Frontal cortex (tissue), 4 donors: ENCODE data around the gene SAMD8. TPM values are rescaled to one million over a fixed set of nuclear protein-coding genes. Genes with fewer than 3 reads are reported as not detected.
"Not testable (repeated sequence)": the region's sequence is repeated elsewhere in the genome, so short reads cannot be mapped to it uniquely, and the experiment has no call there.

Experiments used
- DNase-seq, 2 donors: peaks; one replicate each; pipeline ENCODE4 v3.0.0; 2012; ENCODE audit warnings: low spot score in 2 of 2
- FAIRE-seq: peaks from 2 replicates; lab custom pipeline; 2012; peaks lifted over from hg19 to GRCh38; lab: Jason Lieb, UNC
- total RNA-seq: library from RNA; depleted of rRNA; stranded (reverse); fragments of >200 nt; gene quantifications from one replicate; pipeline ENCODE4 v1.2.3, GENCODE V29; 2014
- donor health status: control.
- donor health status: control.
- donor health status: control.

The SAMD8 gene
- total RNA-seq, 1 donor from 2014 or later, result 73.4 TPM

GRCh38 chr10:75186310-75186709 lies 74.9 kb downstream of the SAMD8 start:
- FAIRE-seq, result no peak
- DNase-seq, result no peak

DNA sequence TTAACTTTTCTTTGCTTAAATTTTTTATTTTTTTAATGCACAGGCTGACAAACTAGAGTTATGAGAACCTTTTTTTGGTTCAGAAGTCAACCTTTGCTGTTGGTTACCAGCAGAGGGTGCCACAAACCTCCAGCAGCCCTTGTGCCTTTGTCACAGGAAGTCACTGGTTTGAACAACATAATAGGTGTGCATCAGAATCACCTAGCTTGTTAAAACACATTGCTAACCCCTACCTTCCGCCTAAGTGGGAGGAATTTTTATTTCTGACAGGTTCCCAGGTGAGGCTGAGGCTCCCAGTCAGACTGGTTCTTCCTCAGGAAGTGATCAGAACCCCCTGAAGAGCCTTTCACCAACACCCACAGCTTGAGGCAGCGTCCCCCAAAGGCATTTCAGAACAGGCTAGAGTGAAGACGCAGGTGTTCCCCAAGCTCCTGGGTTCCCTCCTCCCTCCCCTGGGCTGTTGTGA lies 76.5 kb downstream of the SAMD8 start:
- no peak for FAIRE-seq

DNA sequence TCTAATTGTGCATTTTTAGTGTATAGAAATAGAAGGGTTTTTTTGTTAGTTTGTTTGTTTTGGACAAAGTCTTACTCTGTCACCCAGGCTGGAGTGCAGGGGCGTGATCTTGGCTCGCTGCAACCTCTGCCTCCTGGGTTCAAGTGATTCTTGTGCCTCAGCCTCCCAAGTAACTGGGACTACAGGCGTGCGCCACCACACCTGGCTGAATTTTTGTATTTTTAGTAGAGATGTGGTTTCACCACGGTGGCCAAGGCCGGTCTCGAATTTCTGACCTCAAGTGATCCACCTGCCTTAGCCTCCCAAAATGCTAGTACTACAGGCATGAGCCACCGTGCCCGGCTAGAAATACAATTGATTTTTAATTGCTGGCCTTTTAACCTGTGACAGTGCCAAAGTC lies 77.1 kb downstream of the SAMD8 start:
- FAIRE-seq, DNase-seq: not testable (repeated sequence)

More for the DNA sequence above, 76.5 kb downstream of the SAMD8 start:
- DNase-seq, result peak; percentile 21 to 48

DNA sequence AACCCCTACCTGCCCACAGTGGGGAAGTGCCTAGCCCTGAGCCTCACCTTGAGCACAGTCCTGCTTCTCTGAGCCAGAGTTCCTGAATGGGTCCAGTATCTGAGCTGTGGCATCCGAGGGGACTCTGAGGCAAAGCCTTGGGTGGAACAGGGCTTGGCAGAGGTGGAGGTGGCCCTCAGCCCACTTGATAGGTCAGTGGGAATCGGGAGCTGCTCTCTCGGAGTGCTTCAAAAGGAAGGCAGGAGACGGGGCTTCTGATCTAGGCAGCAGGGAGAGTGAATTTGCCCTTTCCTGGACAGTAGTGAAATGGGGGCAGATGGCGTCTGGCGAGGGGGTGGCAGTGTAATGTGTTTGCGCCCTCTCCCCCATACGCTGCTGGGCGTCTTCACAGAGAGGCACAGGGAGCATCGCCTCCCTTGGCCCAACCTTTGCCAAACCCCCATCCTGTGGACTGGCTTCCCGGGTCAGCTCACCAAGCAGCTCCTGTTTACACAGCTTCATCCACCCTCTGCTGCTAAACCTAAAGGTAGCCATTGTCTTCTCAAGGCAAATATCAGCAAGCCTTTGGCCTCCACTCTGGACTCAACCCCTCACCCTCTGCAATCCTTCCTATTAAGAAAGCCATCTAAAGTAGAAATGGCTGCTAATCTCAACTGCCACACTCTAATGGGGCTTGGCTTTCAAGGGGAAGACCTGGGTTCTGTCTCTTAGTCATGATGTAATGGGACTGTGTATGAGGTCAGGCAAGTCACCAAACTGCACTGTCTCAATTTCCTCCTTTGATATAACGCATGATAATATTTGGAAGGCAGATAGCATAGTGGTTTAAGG lies 78.0 kb downstream of the SAMD8 start:
- FAIRE-seq (no peak), DNase-seq (no peak)

GRCh38 chr10:75191821-75192568 lies 80.5 kb downstream of the SAMD8 start:
- FAIRE-seq (no peak), DNase-seq (no peak)

DNA sequence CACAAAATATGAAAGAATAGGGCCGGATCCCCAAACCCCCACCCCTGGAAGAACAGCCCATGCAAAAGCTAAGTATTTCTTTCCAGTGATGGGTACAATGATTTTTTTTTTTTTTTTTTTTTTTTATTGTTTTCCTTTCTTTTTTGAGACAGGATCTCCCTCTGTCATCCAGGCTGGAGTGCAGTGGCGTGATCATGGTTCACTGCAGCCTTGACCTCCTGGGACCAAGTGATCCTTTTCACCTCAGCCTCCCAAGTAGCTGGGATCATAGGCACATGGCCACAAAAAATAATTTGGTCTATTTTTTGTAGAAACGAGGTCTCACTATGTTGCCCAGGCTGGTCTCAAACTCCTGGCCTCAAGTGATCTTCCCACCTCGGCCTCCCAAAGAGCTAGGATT lies 83.2 kb downstream of the SAMD8 start:
- not testable (repeated sequence) for FAIRE-seq, DNase-seq

DNA sequence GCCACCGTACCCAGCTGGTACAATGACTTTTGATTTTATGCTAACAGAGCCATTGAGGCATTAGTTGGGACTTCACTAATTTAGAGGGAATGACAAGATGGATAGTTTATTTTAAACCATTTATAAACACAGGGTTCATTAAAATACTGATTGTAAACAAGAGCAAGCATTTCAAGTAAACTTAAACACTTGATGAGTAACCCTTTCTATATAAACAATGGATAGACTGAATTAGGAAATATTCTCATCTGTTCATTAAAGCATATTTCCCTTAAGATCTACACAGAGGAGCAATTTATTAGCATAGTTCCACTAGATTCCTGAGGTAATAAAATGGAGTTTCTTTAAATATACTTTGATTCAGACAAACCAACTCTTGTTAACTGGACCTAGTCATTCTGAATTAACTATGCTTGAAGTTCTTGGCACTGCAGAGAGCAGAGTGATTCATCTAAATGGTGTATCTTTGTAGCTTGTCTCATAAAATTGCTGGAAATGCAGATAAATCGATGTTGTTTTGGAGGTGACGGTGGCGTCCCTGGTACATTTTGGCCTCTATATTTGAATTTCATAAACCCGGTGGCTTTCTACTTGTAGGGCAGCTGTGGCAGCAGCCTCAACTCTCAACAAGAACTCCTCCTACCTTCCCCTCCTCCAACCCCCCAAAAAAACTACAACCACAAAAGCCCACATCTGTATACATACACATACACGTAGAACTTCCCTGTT lies 83.7 kb downstream of the SAMD8 start:
- DNase-seq (no peak), FAIRE-seq (no peak)

DNA sequence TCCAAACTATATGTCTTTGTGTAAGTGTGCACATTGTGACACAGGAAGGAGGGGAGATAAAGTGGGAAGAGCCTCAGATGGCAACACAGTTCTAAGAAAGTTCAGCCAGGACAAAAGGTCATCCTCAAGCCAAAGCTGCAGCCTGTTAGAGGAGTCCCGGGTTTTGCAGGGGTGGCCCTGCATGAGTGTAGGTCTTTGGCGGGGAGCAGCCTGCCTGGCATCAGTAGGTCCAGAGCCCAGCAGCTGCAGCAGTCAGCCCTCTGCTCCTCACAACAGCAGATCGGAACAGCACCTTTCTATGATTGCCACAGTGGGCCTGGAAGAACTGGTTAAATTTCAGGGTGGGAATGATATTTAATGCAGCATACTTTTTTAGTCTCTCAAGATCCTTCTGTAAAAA lies 85.6 kb downstream of the SAMD8 start:
- DNase-seq, result no peak
- no peak for FAIRE-seq

DNA sequence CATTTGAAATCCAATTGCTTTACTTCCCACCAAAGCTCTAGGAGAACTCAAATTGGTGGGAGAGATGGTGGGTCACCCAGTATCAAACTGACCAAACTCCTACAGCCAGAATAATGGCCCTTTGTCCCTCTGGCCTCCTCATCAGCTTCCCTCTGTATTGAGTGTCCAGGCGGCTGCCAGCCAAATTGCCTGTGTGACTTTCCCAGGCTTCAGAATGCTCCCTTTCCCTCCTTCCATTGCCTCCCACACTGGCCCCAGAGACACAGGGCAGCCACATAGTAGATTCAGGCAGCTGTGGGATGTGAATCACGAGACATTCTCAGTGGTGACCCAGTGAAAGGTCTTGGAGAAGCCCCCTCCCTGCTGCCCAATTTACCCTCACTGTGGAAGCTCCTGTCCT lies 86.5 kb downstream of the SAMD8 start:
- no peak for DNase-seq
- no peak for FAIRE-seq

DNA sequence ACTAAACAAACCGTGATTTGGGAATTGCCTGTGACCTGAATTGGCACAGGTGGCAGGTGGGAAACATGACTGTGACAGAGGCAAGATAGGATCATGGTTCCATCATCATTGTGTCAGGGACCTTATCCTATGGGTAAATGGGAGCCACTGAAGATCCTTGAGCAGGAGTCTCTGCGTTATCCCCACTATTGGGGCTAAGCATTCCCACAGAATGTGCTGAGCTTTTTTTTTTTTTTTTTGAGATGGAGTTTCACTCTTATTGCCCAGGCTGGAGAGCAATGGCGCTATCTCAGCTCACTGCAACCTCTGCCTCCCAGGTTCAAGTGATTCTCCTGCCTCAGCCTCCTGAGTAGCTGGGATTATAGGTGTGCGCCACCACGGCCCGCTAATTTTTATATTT lies 88.5 kb downstream of the SAMD8 start:
- DNase-seq, result not testable (repeated sequence)

GRCh38 chr10:75201793-75202307 lies 90.4 kb downstream of the SAMD8 start:
- no peak for FAIRE-seq

More for the DNA sequence above, 88.5 kb downstream of the SAMD8 start:
- FAIRE-seq, result not testable (repeated sequence)

DNA sequence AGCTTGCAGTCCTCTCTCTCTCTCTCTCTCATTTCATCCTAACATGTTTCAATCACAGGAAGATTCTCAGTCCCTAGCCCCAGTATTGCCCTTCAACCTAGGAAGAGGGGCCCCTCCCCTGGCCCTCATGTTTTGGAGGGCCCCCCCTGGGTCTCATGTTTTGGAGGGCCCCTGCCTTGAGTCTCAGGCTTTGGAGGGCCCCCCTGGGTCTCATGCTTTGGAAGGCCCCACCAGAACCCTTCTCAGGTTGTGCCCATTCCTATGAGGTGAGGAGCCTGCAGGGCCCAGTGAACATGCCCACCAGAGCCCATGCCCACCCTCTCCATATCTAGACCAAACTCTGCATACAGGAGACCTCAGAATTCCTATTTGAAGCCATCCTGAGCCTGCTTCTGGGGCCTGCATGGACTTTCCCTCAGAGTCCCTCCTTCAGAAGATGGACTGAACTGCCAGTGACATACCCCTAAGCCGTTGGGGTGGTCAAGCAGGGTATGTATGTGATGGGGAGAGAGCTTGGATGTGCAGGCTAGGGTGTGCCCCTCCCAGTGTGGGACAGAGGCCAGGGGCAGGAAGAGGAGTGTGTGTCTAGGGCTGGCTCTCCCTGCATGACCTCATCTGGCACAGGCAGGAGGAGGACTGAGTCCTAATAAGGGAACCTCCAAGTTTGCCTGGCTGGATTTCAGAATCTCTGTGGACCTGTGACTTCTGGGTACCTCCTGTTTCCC lies 91.0 kb downstream of the SAMD8 start:
- DNase-seq (no peak), FAIRE-seq (no peak)

More at GRCh38 chr10:75201793-75202307, 90.4 kb downstream of the SAMD8 start:
- DNase-seq, result no peak

GRCh38 chr10:75203046-75203620 lies 91.7 kb downstream of the SAMD8 start:
- not testable (repeated sequence) for FAIRE-seq, DNase-seq

DNA sequence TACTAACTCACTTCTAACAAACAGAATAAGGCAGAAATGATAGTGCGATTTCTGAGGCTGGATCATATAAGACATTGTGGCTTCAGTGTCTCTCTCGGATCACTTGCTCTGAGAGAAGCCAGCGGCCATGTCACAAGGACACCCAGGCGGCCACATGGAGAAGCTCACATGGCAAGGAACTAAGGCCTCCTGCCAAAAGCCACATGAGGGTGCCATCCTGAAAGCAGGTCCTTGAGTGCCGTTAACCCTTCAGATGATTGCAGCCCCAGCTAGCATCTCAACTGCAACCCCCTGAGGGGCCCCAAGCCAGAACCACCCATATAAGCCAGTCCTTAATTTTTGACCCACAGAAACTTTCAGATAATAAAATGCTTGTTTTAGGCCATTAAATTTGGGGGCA lies 92.3 kb downstream of the SAMD8 start:
- DNase-seq, result no peak
- no peak for FAIRE-seq

DNA sequence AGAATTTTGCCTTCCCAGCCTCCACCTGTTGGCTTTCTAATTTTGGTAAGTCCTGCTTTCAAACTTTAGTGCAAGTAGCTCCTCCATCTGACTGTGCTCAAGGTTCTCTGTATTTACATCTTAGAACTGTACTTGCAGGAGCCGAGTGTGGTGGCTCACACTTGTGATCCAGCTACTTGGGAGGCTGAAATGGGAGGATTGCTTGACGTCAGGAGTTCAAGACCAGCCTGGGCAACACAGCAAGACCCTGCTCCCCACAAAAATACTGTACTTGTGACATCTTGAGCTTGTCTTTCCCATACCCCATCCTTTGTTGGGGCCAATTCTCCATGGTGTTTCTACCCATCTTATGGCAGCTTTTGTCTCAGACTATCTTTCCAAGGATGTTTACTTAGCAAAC lies 94.5 kb downstream of the SAMD8 start:
- FAIRE-seq (no peak), DNase-seq (no peak)

- not testable (repeated sequence) for DNase-seq, FAIRE-seq
Measured at GRCh38 chr10:75206638-75207037, 95.2 kb downstream of the SAMD8 start.

DNA sequence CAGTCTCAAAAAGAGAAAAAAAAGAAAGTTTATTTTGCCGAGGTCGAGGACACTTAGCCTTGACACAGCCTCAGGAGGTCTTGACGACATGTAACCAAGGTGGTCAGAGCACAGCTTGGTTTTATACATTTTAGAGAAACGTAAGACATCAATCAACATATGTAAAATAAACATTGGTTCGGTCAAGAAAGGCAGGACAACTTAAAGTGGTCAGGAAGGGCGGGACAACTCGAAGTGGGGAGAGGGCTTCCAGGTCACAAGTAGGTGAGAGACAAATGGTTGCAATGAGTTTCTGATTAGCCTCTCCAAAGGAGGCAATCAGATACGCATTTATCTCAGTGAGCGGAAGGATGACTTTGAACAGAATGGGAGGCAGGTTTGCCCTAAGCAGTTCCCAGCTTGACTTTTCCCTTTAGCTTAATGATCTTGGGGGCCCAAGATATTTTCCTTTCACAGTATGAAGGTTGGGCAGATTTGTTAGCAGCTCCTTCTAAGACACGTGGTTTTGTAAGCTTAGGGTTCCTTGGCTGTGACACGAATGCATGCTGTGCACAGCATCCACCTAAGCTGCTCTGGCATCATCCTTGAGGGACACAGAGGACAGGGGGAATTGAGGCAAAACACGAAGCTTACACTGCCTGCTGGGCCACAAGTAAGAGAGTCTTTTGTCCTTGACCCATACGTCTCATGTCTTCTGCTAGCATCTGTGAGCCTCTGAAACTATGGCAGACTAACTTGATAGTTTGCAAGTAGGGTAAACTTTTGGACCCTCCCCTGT lies 95.8 kb downstream of the SAMD8 start:
- DNase-seq (no peak), FAIRE-seq (no peak)

DNA sequence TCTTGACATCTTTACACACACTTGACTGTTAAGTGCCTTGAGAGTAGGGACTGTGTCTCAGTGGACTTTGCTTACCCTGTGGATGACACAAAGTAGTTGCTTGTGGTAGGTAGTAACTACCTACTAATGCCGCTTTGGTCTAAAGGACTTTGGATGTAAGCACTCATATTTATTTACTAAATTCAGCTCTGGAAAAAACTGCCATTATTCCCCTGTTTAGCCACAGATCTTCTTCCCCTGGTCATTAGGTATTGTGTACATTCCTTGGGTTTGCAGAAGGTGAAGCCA lies 96.3 kb downstream of the SAMD8 start:
- FAIRE-seq, result no peak
- DNase-seq, result no peak
